DND-41 (cell line): ENCODE measurements around the gene ELAVL2.

Source experiments
- ATAC-seq: fragments of 200-7000 bp; cut with Tn5 transposase; 3 replicates; pipeline ENCODE4 v1.9.1; 2021; ENCODE audit warnings: low read depth; ENCODE audit not compliant: insufficient read depth
- DNase-seq: peaks from one replicate; pipeline ENCODE4 v3.0.0-alpha.2; 2020
- H2AFZ ChIP-seq: 2 replicates; pipeline ENCODE4 v1.6.0; 2012; ENCODE audit warnings: low read depth, low read length
- H3K27ac ChIP-seq: 2 replicates; pipeline ENCODE4 v1.5.1; 2012; ENCODE audit warnings: low read length, inconsistent platforms
- H3K27me3 ChIP-seq: fragments of 200-600 bp; sonication (generic); 2 replicates; pipeline ENCODE4 v1.6.0; 2012; ENCODE audit warnings: low read length, mild to moderate bottlenecking, inconsistent platforms; ENCODE audit not compliant: insufficient read depth, poor library complexity
- H3K36me3 ChIP-seq: 2 replicates; pipeline ENCODE4 v1.5.1; 2012; ENCODE audit warnings: low read length, inconsistent platforms; ENCODE audit not compliant: insufficient read depth
- H3K4me1 ChIP-seq: 2 replicates; pipeline ENCODE4 v1.5.1; 2012; ENCODE audit warnings: mild to moderate bottlenecking, low read length; ENCODE audit not compliant: insufficient read depth
- H3K4me2 ChIP-seq: 2 replicates; pipeline ENCODE4 v1.6.0; 2012; ENCODE audit warnings: mild to moderate bottlenecking, moderate library complexity, low read length, inconsistent platforms; ENCODE audit not compliant: insufficient read depth
- H3K4me3 ChIP-seq, 2 experiments: fragments of 200-600 bp in 1 of 2; shearing (Covaris generic) in 1 of 2; 2 replicates each; pipeline ENCODE4 v1.5.1; 2012 to 2016; ENCODE audit warnings: inconsistent platforms in 2 of 2, low read length in 2 of 2, mild to moderate bottlenecking in 2 of 2, low read depth in 1 of 2, moderate library complexity in 1 of 2
- H3K79me2 ChIP-seq: 2 replicates; pipeline ENCODE4 v1.6.0; 2012; ENCODE audit warnings: low read length, inconsistent platforms; ENCODE audit not compliant: insufficient read depth
- H3K9ac ChIP-seq: 2 replicates; pipeline ENCODE4 v1.6.0; 2012; ENCODE audit warnings: low read depth, mild to moderate bottlenecking, inconsistent platforms, low read length, moderate library complexity
- H3K9me3 ChIP-seq: 2 replicates; pipeline ENCODE4 v1.5.1; 2012; ENCODE audit warnings: low read length, moderate library complexity, mild to moderate bottlenecking, inconsistent platforms; ENCODE audit not compliant: insufficient read depth, severe bottlenecking
- H4K20me1 ChIP-seq: 2 replicates; pipeline ENCODE4 v1.6.0; 2012; ENCODE audit warnings: low read length; ENCODE audit not compliant: insufficient read depth
- EZH2 ChIP-seq: IDR thresholded peaks from 3 replicates; pipeline ENCODE4 v1.6.1; 2012; ENCODE audit warnings: borderline replicate concordance, low read depth, mild to moderate bottlenecking, moderate library complexity, low read length, inconsistent platforms; ENCODE audit not compliant: severe bottlenecking
- TF ChIP-seq, protein P1 (sequence below): IDR thresholded peaks from 2 replicates; pipeline ENCODE4 v1.5.1; 2012; ENCODE audit warnings: borderline replicate concordance, low read length, moderate library complexity, mild to moderate bottlenecking; ENCODE audit not compliant: poor library complexity, severe bottlenecking; ENCODE audit errors: extremely low read depth

The ELAVL2 gene

DNA sequence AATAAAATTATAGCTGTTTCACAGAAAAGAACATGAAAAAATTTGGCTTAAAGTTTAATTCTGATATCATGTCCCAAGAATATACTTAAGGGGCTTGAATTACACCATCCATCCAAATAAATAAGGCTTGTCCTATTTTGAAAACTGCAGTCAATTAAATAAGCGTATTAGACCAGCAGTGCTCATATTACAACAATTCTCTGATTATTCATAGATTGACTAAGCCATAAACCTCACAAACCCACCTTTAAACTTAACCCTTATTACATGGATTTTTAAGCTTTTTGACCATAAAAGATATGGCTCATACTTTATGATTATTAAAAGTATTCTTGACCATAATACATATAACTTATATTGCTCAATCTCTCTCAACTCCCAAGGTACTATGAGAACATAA is 127.9 kb downstream of the ELAVL2 start:
- Histone ChIP-seq H3K4me2 (no peak overlapping the region), H3K9me3 (no peaks in the 10 kb centered on the region), H3K9ac (no peak overlapping the region), H2AFZ (no peak overlapping the region), H3K4me1 (no peaks in the 10 kb centered on the region), H3K79me2 (no peaks in the 10 kb centered on the region), H3K4me3 (no peak overlapping the region), H3K36me3 (no peaks in the 10 kb centered on the region), H4K20me1 (no peaks in the 10 kb centered on the region), H3K27ac (no peak overlapping the region), H3K27me3 (no peaks in the 10 kb centered on the region)
- DNase-seq (no peak), ATAC-seq (no peak)
- TF ChIP-seq, protein P1, sequence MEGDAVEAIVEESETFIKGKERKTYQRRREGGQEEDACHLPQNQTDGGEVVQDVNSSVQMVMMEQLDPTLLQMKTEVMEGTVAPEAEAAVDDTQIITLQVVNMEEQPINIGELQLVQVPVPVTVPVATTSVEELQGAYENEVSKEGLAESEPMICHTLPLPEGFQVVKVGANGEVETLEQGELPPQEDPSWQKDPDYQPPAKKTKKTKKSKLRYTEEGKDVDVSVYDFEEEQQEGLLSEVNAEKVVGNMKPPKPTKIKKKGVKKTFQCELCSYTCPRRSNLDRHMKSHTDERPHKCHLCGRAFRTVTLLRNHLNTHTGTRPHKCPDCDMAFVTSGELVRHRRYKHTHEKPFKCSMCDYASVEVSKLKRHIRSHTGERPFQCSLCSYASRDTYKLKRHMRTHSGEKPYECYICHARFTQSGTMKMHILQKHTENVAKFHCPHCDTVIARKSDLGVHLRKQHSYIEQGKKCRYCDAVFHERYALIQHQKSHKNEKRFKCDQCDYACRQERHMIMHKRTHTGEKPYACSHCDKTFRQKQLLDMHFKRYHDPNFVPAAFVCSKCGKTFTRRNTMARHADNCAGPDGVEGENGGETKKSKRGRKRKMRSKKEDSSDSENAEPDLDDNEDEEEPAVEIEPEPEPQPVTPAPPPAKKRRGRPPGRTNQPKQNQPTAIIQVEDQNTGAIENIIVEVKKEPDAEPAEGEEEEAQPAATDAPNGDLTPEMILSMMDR: no peak
- TF ChIP-seq EZH2: no peak

DNA sequence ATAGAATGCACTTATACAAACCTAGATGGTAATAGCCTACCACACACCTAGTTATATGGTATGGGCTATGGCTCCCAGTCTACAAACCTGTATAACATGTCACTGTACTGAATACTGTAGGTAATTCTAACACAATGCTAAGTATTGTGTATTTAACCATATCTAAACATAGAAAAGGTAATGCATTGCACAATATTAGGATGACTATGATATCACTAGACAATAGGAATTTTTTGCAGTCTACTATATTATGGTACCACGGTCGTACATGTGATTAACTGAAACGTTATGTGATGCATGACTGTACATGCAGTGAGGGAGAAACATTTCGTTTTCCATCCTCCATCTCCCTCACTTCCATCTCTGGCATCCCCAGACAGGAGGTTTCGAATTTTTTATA is 130.5 kb downstream of the ELAVL2 start:
- Histone ChIP-seq H3K9me3 (no peaks in the 10 kb centered on the region), H3K4me1 (no peaks in the 10 kb centered on the region)
- no peak for ATAC-seq

DNA sequence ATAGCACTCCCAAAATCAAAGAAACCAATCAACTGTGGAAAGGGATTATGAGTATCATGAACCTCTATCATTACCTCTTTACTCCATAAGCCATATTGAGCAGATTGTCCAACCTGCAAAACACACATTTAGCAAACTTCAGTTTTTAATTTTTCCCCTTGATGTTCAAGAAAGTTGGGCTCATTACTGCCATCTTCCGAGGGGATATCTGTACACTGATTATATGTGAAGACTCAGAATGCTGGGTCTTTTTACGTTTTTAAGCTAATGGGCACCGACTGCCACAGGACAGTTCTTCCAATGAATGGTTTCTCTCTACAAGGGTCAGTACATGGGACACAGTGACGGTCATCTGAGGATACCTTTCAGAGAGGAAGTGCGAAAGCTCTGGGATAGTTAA is 132.7 kb downstream of the ELAVL2 start:
- H3K79me2 ChIP-seq: no peaks in the 10 kb centered on the region
- H3K9ac ChIP-seq: no peak overlapping the region
- H2AFZ ChIP-seq: no peak overlapping the region
- TF ChIP-seq EZH2: no peak
- TF ChIP-seq, protein P1: no peak
- H3K36me3 ChIP-seq: no peaks in the 10 kb centered on the region
- H4K20me1 ChIP-seq: no peaks in the 10 kb centered on the region
- DNase-seq (no peak), ATAC-seq (no peak)
- no peaks in the 10 kb centered on the region for H3K4me1 ChIP-seq
- H3K9me3 ChIP-seq: no peaks in the 10 kb centered on the region
- no peak overlapping the region for H3K4me3 ChIP-seq
- no peak overlapping the region for H3K27ac ChIP-seq
- H3K27me3 ChIP-seq: no peaks in the 10 kb centered on the region
- no peak overlapping the region for H3K4me2 ChIP-seq

More for the DNA sequence above, 130.5 kb downstream of the ELAVL2 start:
- DNase-seq: no peak
- H2AFZ ChIP-seq: no peak overlapping the region
- no peaks in the 10 kb centered on the region for H3K79me2 ChIP-seq
- H3K9ac ChIP-seq: no peak overlapping the region
- H3K27me3 ChIP-seq: no peaks in the 10 kb centered on the region
- no peaks in the 10 kb centered on the region for H4K20me1 ChIP-seq
- TF ChIP-seq, protein P1: no peak
- TF ChIP-seq EZH2: no peak
- no peak overlapping the region for H3K27ac ChIP-seq
- no peaks in the 10 kb centered on the region for H3K36me3 ChIP-seq
- no peak overlapping the region for H3K4me2 ChIP-seq
- H3K4me3 ChIP-seq: no peak overlapping the region

DNA sequence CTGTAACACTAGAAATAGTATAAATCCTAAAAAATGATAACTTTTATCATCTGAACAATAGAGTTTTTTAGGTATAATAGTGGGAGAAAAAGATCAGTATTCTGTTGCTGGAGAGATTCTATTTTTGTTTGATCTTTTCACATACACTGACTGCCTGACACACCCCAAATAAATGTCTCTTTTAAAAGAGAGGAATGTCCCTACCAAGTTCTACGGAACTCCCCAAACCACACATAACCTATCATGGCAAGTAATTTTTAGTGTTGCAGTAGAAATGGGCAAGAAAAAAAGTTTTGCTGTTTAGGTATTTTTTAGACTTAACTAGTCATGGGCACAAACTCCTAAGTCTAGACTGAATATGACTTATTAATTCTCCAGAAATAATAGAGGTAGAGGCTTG is 139.1 kb downstream of the ELAVL2 start:
- H3K79me2 ChIP-seq: no peaks in the 10 kb centered on the region
- no peaks in the 10 kb centered on the region for H3K9me3 ChIP-seq
- no peak overlapping the region for H3K9ac ChIP-seq
- DNase-seq: no peak
- no peaks in the 10 kb centered on the region for H3K27me3 ChIP-seq
- no peak overlapping the region for H2AFZ ChIP-seq
- no peak overlapping the region for H3K27ac ChIP-seq
- no peak for ATAC-seq
- no peaks in the 10 kb centered on the region for H3K36me3 ChIP-seq
- no peaks in the 10 kb centered on the region for H4K20me1 ChIP-seq
- no peak overlapping the region for H3K4me2 ChIP-seq
- no peak for TF ChIP-seq EZH2
- TF ChIP-seq, protein P1: no peak
- H3K4me3 ChIP-seq: no peak overlapping the region
- H3K4me1 ChIP-seq: no peaks in the 10 kb centered on the region
